HEK293T (cell line): ENCODE data around the gene EPC1.

Experiments used
- CTCF ChIA-PET: fragments of 350-600 bp; formaldehyde crosslinking; extraction: SDS; loops from one replicate; lab custom pipeline; 2021; ENCODE audit warnings: antibody characterized with exemption, inconsistent platforms; lab: Yijun Ruan, JAX
- POLR2A ChIA-PET: fragments of 350-600 bp; formaldehyde crosslinking; extraction: SDS; loops from one replicate; lab custom pipeline; 2020; ENCODE audit warnings: antibody characterized with exemption, inconsistent platforms; lab: Yijun Ruan, JAX
- DNase-seq: peaks from one replicate; pipeline ENCODE4 v3.0.0; 2012; ENCODE audit warnings: mixed read lengths; ENCODE audit errors: extremely low spot score
- ARNT ChIP-seq: fragments of 450-650 bp; IDR thresholded peaks from 2 replicates; pipeline ENCODE4 v1.6.1; 2017; ENCODE audit warnings: mild to moderate bottlenecking
- BHLHE40 ChIP-seq: fragments of 450-650 bp; IDR thresholded peaks from 2 replicates; pipeline ENCODE4 v1.6.1; 2016; ENCODE audit warnings: mild to moderate bottlenecking, moderate library complexity, borderline replicate concordance
- CTBP1 ChIP-seq: fragments of 450-650 bp; IDR thresholded peaks from 2 replicates; pipeline ENCODE4 v1.6.1; 2016; ENCODE audit warnings: borderline replicate concordance
- ELF4 ChIP-seq: fragments of 450-650 bp; IDR thresholded peaks from 2 replicates; pipeline ENCODE4 v1.6.1; 2017; ENCODE audit warnings: antibody characterized with exemption
- FOXA1 ChIP-seq: fragments of 450-650 bp; IDR thresholded peaks from 2 replicates; pipeline ENCODE4 v1.6.1; 2016; ENCODE audit warnings: mild to moderate bottlenecking
- FOXK2 ChIP-seq: fragments of 450-650 bp; IDR thresholded peaks from 2 replicates; pipeline ENCODE4 v1.6.1; 2016; ENCODE audit warnings: mild to moderate bottlenecking
- FOXM1 ChIP-seq: fragments of 450-650 bp; IDR thresholded peaks from 2 replicates; pipeline ENCODE4 v1.6.1; 2017; ENCODE audit warnings: mild to moderate bottlenecking, borderline replicate concordance
- HDGF ChIP-seq: fragments of 450-650 bp; IDR thresholded peaks from 2 replicates; pipeline ENCODE4 v1.6.1; 2017; ENCODE audit warnings: antibody characterized with exemption, borderline replicate concordance
- L3MBTL2 ChIP-seq: fragments of 450-650 bp; conservative IDR thresholded peaks from 2 replicates; pipeline ENCODE4 v1.6.1; 2016; ENCODE audit warnings: mild to moderate bottlenecking
- LEF1 ChIP-seq: fragments of 450-650 bp; IDR thresholded peaks from 2 replicates; pipeline ENCODE4 v1.6.1; 2017; ENCODE audit warnings: mild to moderate bottlenecking, borderline replicate concordance
- NFRKB ChIP-seq: fragments of 450-650 bp; IDR thresholded peaks from 2 replicates; pipeline ENCODE4 v1.6.1; 2016; ENCODE audit warnings: mild to moderate bottlenecking, moderate library complexity
- PKNOX1 ChIP-seq: fragments of 450-650 bp; IDR thresholded peaks from 2 replicates; pipeline ENCODE4 v1.6.1; 2016
- SP1 ChIP-seq: fragments of 450-650 bp; IDR thresholded peaks from 2 replicates; pipeline ENCODE4 v1.6.1; 2017
- SUZ12 ChIP-seq: fragments of 450-650 bp; IDR thresholded peaks from 2 replicates; pipeline ENCODE4 v1.6.1; 2016; ENCODE audit warnings: mild to moderate bottlenecking
- TARDBP ChIP-seq: fragments of 450-650 bp; IDR thresholded peaks from 2 replicates; pipeline ENCODE4 v1.6.1; 2016
- ZNF384 ChIP-seq: fragments of 450-650 bp; IDR thresholded peaks from 2 replicates; pipeline ENCODE4 v1.6.1; 2016

The EPC1 gene

GRCh38 chr10:32279795-32280194, 67.2 kb downstream of the EPC1 start:
- ChIA-PET CTCF (no interaction called here), POLR2A (no interaction called here)
- TF ChIP-seq NFRKB (no peak), SP1 (no peak), TARDBP (no peak), ARNT (no peak), PKNOX1 (no peak), BHLHE40 (no peak), SUZ12 (no peak), ELF4 (no peak), FOXM1 (no peak), FOXA1 (no peak), FOXK2 (no peak), L3MBTL2 (no peak), LEF1 (no peak)
- no peak for DNase-seq

GRCh38 chr10:32273336-32273735, 73.6 kb downstream of the EPC1 start:
- TF ChIP-seq L3MBTL2, result no peak
- TF ChIP-seq HDGF, result no peak
- no peak for TF ChIP-seq ELF4
- TF ChIP-seq LEF1, result no peak
- DNase-seq, result no peak
- POLR2A ChIA-PET, result no interaction called here
- CTCF ChIA-PET, result no interaction called here

- DNase-seq, result no peak
- TF ChIP-seq SUZ12, result no peak
- TF ChIP-seq FOXA1, result no peak
- no peak for TF ChIP-seq FOXK2
- TF ChIP-seq PKNOX1, result no peak
- no peak for TF ChIP-seq FOXM1
- TF ChIP-seq ZNF384, result no peak
- TF ChIP-seq NFRKB, result no peak
- TF ChIP-seq L3MBTL2, result no peak
- no peak for TF ChIP-seq SP1
- no peak for TF ChIP-seq LEF1
- no peak for TF ChIP-seq HDGF
- TF ChIP-seq TARDBP, result no peak
- no peak for TF ChIP-seq CTBP1
- no peak for TF ChIP-seq ELF4
- TF ChIP-seq BHLHE40, result no peak
- no peak for TF ChIP-seq ARNT
- POLR2A ChIA-PET, result no interaction called here
- CTCF ChIA-PET, result no interaction called here
These were observed 75.3 kb downstream of the EPC1 start for GRCh38 chr10:32271617-32272016.

- ChIA-PET POLR2A (no interaction called here), CTCF (interaction anchor here (0.5 to 1.4 kb wide), 4 partner anchors 13 to 76 kb away, joined by 3 to 4 read pairs (median 4); no protein-coding TSS in a partner anchor)
- no peak for TF ChIP-seq LEF1
- TF ChIP-seq FOXA1, result no peak
- no peak for TF ChIP-seq ELF4
- TF ChIP-seq FOXM1, result no peak
- TF ChIP-seq CTBP1, result no peak
- TF ChIP-seq PKNOX1, result no peak
- TF ChIP-seq SP1, result no peak
- no peak for TF ChIP-seq ZNF384
- no peak for DNase-seq
These were observed 77.4 kb downstream of the EPC1 start for GRCh38 chr10:32269343-32270100.

GRCh38 chr10:32268788-32269187, 78.2 kb downstream of the EPC1 start:
- CTCF ChIA-PET, result interaction anchor here (0.9 to 1.4 kb wide), 2 partner anchors 12 to 77 kb away, joined by 3 to 4 read pairs; no protein-coding TSS in a partner anchor
- TF ChIP-seq NFRKB, result no peak
- no peak for TF ChIP-seq HDGF
- TF ChIP-seq CTBP1, result no peak
- TF ChIP-seq LEF1, result no peak
- no peak for TF ChIP-seq ELF4
- TF ChIP-seq SP1, result no peak
- no peak for TF ChIP-seq BHLHE40
- TF ChIP-seq FOXK2, result no peak
- TF ChIP-seq FOXM1, result no peak
- no peak for TF ChIP-seq SUZ12
- TF ChIP-seq ZNF384, result no peak
- TF ChIP-seq FOXA1, result no peak
- TF ChIP-seq L3MBTL2, result no peak
- POLR2A ChIA-PET, result no interaction called here
- DNase-seq, result no peak

GRCh38 chr10:32266979-32267378, 80.0 kb downstream of the EPC1 start:
- TF ChIP-seq FOXA1 (no peak), ELF4 (no peak), TARDBP (no peak), ZNF384 (no peak), L3MBTL2 (no peak), NFRKB (no peak), SP1 (no peak), HDGF (no peak), ARNT (no peak), BHLHE40 (no peak), PKNOX1 (no peak), FOXM1 (no peak), FOXK2 (no peak), SUZ12 (no peak), LEF1 (no peak), CTBP1 (no peak)
- POLR2A ChIA-PET, result no interaction called here
- CTCF ChIA-PET, result interaction anchor here (1.5 kb wide), 1 partner anchor 10 kb away, joined by 7 read pairs; no protein-coding TSS in a partner anchor
- DNase-seq, result no peak
